ENCODE data around the gene FSTL4. TPM values are rescaled to one million over a fixed set of nuclear protein-coding genes. Genes with fewer than 3 reads are reported as not detected.

Gene FSTL4
- total and polyA plus RNA-seq, 12 donors, result 0.01 to 0.42 (median 0.38) TPM; not detected in 6

DNA sequence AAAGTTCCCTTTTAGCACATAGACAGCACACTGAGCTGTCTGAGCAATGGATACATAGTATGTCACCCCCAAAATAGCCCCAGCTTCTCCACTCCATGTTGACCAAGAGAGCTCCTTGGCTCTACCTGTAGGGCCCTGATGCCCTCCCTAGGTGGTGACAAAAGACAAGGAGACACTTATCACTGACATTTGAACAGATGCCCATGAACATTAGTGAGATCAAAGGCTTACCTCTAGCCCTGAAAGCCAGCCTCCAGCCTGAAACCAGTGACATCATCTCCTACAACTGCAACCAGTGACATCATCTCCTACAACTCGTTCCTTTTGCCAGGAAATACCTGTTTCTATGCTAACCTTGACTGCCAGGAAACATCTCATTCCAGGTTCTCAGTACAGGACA lies 122.7 kb downstream of the FSTL4 start:
- Histone ChIP-seq H3K4me3 (no peak overlapping the region), H3K27ac (no peak overlapping the region), H3K36me3 (no peaks in the 10 kb centered on the region), H3K9me3 (peaks cover 0 to 24% (median 0%) of the 10 kb centered on the region in 11 donors), H3K4me1 (no peaks in the 10 kb centered on the region), H3K27me3 (peaks cover 0 to 4% (median 0%) of the 10 kb centered on the region in 7 donors)
- intact Hi-C loops (cut with DNase I), result no loop called here
- ATAC-seq (no peak), DNase-seq (no peak)
- 38 to 39% methylated on average over 1 of the region's 1 CpG for WGBS, 2 donors
- TF ChIP-seq, protein P1, sequence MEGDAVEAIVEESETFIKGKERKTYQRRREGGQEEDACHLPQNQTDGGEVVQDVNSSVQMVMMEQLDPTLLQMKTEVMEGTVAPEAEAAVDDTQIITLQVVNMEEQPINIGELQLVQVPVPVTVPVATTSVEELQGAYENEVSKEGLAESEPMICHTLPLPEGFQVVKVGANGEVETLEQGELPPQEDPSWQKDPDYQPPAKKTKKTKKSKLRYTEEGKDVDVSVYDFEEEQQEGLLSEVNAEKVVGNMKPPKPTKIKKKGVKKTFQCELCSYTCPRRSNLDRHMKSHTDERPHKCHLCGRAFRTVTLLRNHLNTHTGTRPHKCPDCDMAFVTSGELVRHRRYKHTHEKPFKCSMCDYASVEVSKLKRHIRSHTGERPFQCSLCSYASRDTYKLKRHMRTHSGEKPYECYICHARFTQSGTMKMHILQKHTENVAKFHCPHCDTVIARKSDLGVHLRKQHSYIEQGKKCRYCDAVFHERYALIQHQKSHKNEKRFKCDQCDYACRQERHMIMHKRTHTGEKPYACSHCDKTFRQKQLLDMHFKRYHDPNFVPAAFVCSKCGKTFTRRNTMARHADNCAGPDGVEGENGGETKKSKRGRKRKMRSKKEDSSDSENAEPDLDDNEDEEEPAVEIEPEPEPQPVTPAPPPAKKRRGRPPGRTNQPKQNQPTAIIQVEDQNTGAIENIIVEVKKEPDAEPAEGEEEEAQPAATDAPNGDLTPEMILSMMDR (IDR thresholded peaks at IDR 0.05), result peak in 1 of 9 donors; percentile 18

DNA sequence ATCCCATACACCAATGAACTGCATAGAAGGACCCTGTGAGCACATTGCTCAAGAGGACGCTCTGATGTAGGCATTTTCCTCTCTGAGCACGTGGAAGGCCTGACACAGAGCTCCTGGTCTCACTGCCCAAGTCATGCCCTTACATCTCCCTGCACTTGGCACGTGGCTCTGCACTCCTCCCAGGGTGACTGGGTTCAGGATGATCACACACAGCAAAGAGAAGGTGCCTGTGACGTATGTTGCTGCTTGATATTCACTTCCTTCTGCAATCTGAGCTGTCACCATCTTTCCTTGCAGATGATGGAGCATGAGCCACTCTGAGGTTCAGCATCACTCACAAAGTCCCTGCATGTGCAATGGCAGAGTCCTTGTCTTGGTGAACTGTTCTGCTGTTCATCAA lies 125.2 kb downstream of the FSTL4 start:
- TF ChIP-seq, protein P1 (IDR thresholded peaks at IDR 0.05), result no peak
- no peaks in the 10 kb centered on the region for H3K36me3 ChIP-seq
- peaks cover 0 to 5% (median 0%) of the 10 kb centered on the region in 9 donors for H3K4me1 ChIP-seq
- no peak for ATAC-seq
- H3K27ac ChIP-seq, result no peak overlapping the region
- no peak for DNase-seq
- intact Hi-C loops (cut with DNase I), result no loop called here
- peaks cover 0 to 4% (median 0%) of the 10 kb centered on the region in 7 donors for H3K27me3 ChIP-seq
- H3K9me3 ChIP-seq, result peaks cover 0 to 21% (median 0%) of the 10 kb centered on the region in 11 donors
- 54 to 56% methylated on average over 4 of the region's 4 CpGs for WGBS, 2 donors
- H3K4me3 ChIP-seq, result no peak overlapping the region

DNA sequence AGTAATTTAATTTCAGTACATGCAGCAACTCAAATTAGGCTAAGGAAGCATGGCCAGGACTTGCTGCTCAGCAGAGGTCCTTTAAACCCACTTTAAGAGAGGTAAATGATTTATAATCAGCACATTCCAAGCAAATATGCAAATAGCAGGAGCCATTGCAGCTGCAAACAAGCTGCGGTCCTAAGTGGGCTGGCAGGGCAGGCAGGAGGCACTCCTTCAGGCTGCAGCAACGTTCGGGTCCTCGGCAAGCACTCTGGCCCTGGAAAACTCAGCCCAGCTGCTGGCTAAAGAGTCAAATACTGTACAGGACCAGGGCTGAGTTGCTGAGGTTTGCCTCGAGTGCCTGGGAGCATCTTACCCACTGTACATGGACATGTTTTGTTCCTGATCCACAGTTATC lies 126.9 kb downstream of the FSTL4 start:
- H3K27me3 ChIP-seq, result peaks cover 0 to 4% (median 0%) of the 10 kb centered on the region in 7 donors
- 49 to 56% methylated on average over 5 of the region's 5 CpGs for WGBS, 2 donors
- no peak overlapping the region for H3K27ac ChIP-seq
- no peak overlapping the region for H3K4me3 ChIP-seq
- intact Hi-C loops (cut with DNase I), result no loop called here
- TF ChIP-seq, protein P1 (IDR thresholded peaks at IDR 0.05), result no peak
- H3K36me3 ChIP-seq, result no peaks in the 10 kb centered on the region
- DNase-seq (no peak), ATAC-seq (no peak)
- peaks cover 0 to 5% (median 0%) of the 10 kb centered on the region in 9 donors for H3K4me1 ChIP-seq
- H3K9me3 ChIP-seq, result peaks cover 0 to 10% (median 0%) of the 10 kb centered on the region in 11 donors

DNA sequence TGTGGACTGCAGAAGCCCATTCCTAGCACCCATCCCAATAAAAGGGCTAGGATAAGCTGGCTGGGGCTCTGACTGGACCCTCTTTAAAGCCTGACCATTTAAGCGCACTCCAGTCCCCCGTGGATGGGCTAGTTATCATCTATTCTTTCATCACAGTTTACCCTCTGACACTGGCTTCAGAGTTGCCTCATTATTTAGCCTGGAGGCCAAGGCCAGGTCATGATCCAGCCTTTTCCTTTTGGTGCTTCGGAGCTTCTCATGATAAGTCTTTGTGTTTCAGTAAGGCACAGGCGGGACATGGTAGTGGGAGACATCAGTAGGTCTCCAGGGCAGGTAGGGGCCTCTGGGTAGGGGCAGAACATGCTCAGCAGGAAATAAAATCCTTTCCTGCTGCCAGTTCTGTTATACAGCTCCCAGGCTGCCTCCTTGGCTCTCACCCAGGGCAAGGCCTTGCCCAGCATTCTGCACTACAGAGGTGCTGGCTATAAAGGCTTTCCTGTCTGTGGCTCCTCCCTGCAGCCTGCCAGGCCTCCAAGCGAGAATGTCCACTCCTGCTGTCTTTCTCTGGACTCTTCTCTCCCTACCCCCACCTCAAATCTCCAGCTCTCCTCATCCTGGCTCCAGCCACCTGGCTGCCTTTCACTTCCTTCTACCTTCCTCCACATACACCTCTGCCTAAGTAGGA lies 128.8 kb downstream of the FSTL4 start:
- 63 to 65% methylated on average over 5 of the region's 5 CpGs for WGBS, 2 donors
- DNase-seq (peak in 1 of 2 donors; percentile 29), ATAC-seq (peak in 3 of 8 donors; percentile 64 to 75 (median 67))
- TF ChIP-seq, protein P1 (IDR thresholded peaks at IDR 0.05), result no peak
- intact Hi-C loops (cut with DNase I), result no loop called here
- no peak overlapping the region for H3K27ac ChIP-seq
- no peaks in the 10 kb centered on the region for H3K36me3 ChIP-seq
- peaks cover 0 to 5% (median 0%) of the 10 kb centered on the region in 9 donors for H3K4me1 ChIP-seq
- H3K27me3 ChIP-seq, result peaks cover 0 to 4% (median 0%) of the 10 kb centered on the region in 7 donors
- no peak overlapping the region for H3K4me3 ChIP-seq
- no peaks in the 10 kb centered on the region for H3K9me3 ChIP-seq

Data from heart right ventricle (tissue), 16 donors.